Fibroblast of lung (primary cell): Measurements from ENCODE around the gene MYO1H. TPM values are rescaled to one million over a fixed set of nuclear protein-coding genes. Genes with fewer than 3 reads are reported as not detected.

Experiments
- DNase-seq, 2 donors: peaks; one replicate each; pipeline versions ENCODE4 v3.0.0 to v3.0.0-alpha.2; 2010; ENCODE audit warnings: low read depth in 2 of 2
- H2AFZ ChIP-seq: 2 replicates; pipeline ENCODE4 v1.5.1; 2012; ENCODE audit warnings: low read length, control low read depth, inconsistent platforms
- H3K27ac ChIP-seq: 2 replicates; pipeline ENCODE4 v1.5.1; 2011; ENCODE audit warnings: low read length, control low read depth; ENCODE audit not compliant: insufficient read depth
- H3K27me3 ChIP-seq: 2 replicates; pipeline ENCODE4 v1.5.1; 2011; ENCODE audit warnings: mild to moderate bottlenecking, low read length; ENCODE audit not compliant: control insufficient read depth, insufficient read depth
- H3K36me3 ChIP-seq: 2 replicates; pipeline ENCODE4 v1.5.1; 2011; ENCODE audit warnings: low read length; ENCODE audit not compliant: control insufficient read depth, insufficient read depth
- H3K4me1 ChIP-seq: 2 replicates; pipeline ENCODE4 v1.5.1; 2011; ENCODE audit warnings: low read length; ENCODE audit not compliant: control insufficient read depth, insufficient read depth; ENCODE audit errors: extremely low read depth
- H3K4me2 ChIP-seq: 2 replicates; pipeline ENCODE4 v1.5.1; 2011; ENCODE audit warnings: low read length, control low read depth; ENCODE audit not compliant: insufficient read depth; ENCODE audit errors: extremely low read depth
- H3K4me3 ChIP-seq, 4 experiments: fragments of 200-600 bp in 1 of 4; sonication (generic) in 1 of 4; replicated peaks in 1 of 4; 2 replicates each; pipeline ENCODE4 v1.5.1; 2011 to 2016; ENCODE audit warnings: low read length in 4 of 4, low read depth in 3 of 4, mild to moderate bottlenecking in 3 of 4, control low read depth in 2 of 4, inconsistent platforms in 1 of 4, mixed read lengths in 1 of 4; ENCODE audit not compliant: insufficient read depth in 1 of 4; ENCODE audit errors: control extremely low read depth in 1 of 4
- H3K79me2 ChIP-seq: 2 replicates; pipeline ENCODE4 v1.5.1; 2012; ENCODE audit warnings: mild to moderate bottlenecking, low read length, inconsistent platforms; ENCODE audit not compliant: control insufficient read depth, insufficient read depth
- H3K9ac ChIP-seq: 2 replicates; pipeline ENCODE4 v1.5.1; 2011; ENCODE audit warnings: mild to moderate bottlenecking, low read length, control low read depth; ENCODE audit not compliant: insufficient read depth
- H3K9me3 ChIP-seq: 2 replicates; pipeline ENCODE4 v1.5.1; 2012; ENCODE audit warnings: low read depth, low read length; ENCODE audit not compliant: control insufficient read depth, insufficient read depth
- H4K20me1 ChIP-seq: 2 replicates; pipeline ENCODE4 v1.5.1; 2011; ENCODE audit warnings: low read length; ENCODE audit not compliant: control insufficient read depth, insufficient read depth; ENCODE audit errors: extremely low read depth
- CTCF ChIP-seq, 2 donors: IDR thresholded peaks in 1 of 2; conservative IDR thresholded peaks in 1 of 2; 1 replicate in 1 of 2; 2 replicates in 1 of 2; pipeline ENCODE4 v1.5.1; 2011 to 2012; ENCODE audit warnings: low read length in 2 of 2, control low read depth in 1 of 2, inconsistent platforms in 1 of 2, low read depth in 1 of 2, mild to moderate bottlenecking in 1 of 2
- EZH2 ChIP-seq: IDR thresholded peaks from 2 replicates; pipeline ENCODE4 v1.5.1; 2012; ENCODE audit warnings: low read length, control low read depth, mild to moderate bottlenecking; ENCODE audit errors: missing control alignments
- polyA plus RNA-seq, 2 donors: library from polyadenylated mRNA; depleted of rRNA in 1 of 2; stranded (reverse) in 1 of 2; unstranded in 1 of 2; fragments of >200 nt; gene quantifications; 2 replicates each; pipeline ENCODE4 v1.2.1, GENCODE V29; 2011 to 2012; ENCODE audit warnings: missing spikeins in 1 of 2
- total RNA-seq: library from RNA; depleted of rRNA; stranded (reverse); fragments of >200 nt; gene quantifications from 2 replicates; pipeline ENCODE4 v1.2.1, GENCODE V29; 2014

Gene MYO1H
- total and polyA plus RNA-seq, 2 donors (not counting 1 experiment from before 2014, with no cell fraction given): 0.07 TPM; not detected in 1

GRCh38 chr12:109464642-109465351 lies 117.1 kb downstream of the MYO1H start:
- H3K4me2 ChIP-seq: peak overlapping the region; percentile 89

GRCh38 chr12:109466305-109466704 lies 118.6 kb downstream of the MYO1H start:
- H3K27me3 ChIP-seq: no peaks in the 10 kb centered on the region
- no peak for DNase-seq
- H3K79me2 ChIP-seq: peaks cover 80% of the 10 kb centered on the region
- peaks cover 21% of the 10 kb centered on the region for H3K36me3 ChIP-seq
- peak overlapping the region; percentile 28 for H3K27ac ChIP-seq
- TF ChIP-seq CTCF (conservative IDR thresholded peaks at IDR 0.05 in 1 of 2, IDR thresholded peaks at IDR 0.05 in 1 of 2; ENCODE audit: low read depth in 1 of 2, low read length in 2 of 2) (no peak), EZH2 (no peak)
- no peaks in the 10 kb centered on the region for H4K20me1 ChIP-seq
- no peak overlapping the region for H3K4me2 ChIP-seq
- H3K9me3 ChIP-seq: no peaks in the 10 kb centered on the region
- peaks cover 50% of the 10 kb centered on the region for H3K4me1 ChIP-seq
- no peak overlapping the region for H2AFZ ChIP-seq
- H3K4me3 ChIP-seq: no peak overlapping the region
- no peak overlapping the region for H3K9ac ChIP-seq

More at GRCh38 chr12:109464642-109465351, 117.1 kb downstream of the MYO1H start:
- peaks cover 80% of the 10 kb centered on the region for H3K79me2 ChIP-seq
- H3K27ac ChIP-seq: peak overlapping the region; percentile 99
- H2AFZ ChIP-seq: no peak overlapping the region
- peaks cover 62% of the 10 kb centered on the region for H3K4me1 ChIP-seq
- H3K4me3 ChIP-seq: no peak overlapping the region
- DNase-seq: no peak
- no peaks in the 10 kb centered on the region for H3K9me3 ChIP-seq
- H3K9ac ChIP-seq: no peak overlapping the region
- H4K20me1 ChIP-seq: no peaks in the 10 kb centered on the region
- TF ChIP-seq CTCF (conservative IDR thresholded peaks at IDR 0.05 in 1 of 2, IDR thresholded peaks at IDR 0.05 in 1 of 2; ENCODE audit: low read depth in 1 of 2, low read length in 2 of 2) (no peak), EZH2 (no peak)
- H3K36me3 ChIP-seq: peaks cover 26% of the 10 kb centered on the region
- no peaks in the 10 kb centered on the region for H3K27me3 ChIP-seq

- H3K9me3 ChIP-seq: no peaks in the 10 kb centered on the region
- DNase-seq: no peak
- H3K27ac ChIP-seq: peak overlapping the region; percentile 28
- H3K4me1 ChIP-seq: peaks cover 45% of the 10 kb centered on the region
- no peak overlapping the region for H2AFZ ChIP-seq
- H3K27me3 ChIP-seq: no peaks in the 10 kb centered on the region
- H3K36me3 ChIP-seq: peaks cover 22% of the 10 kb centered on the region
- no peaks in the 10 kb centered on the region for H4K20me1 ChIP-seq
- no peak overlapping the region for H3K4me3 ChIP-seq
- TF ChIP-seq CTCF (conservative IDR thresholded peaks at IDR 0.05 in 1 of 2, IDR thresholded peaks at IDR 0.05 in 1 of 2; ENCODE audit: low read depth in 1 of 2, low read length in 2 of 2) (no peak), EZH2 (no peak)
- peaks cover 80% of the 10 kb centered on the region for H3K79me2 ChIP-seq
- no peak overlapping the region for H3K9ac ChIP-seq
- no peak overlapping the region for H3K4me2 ChIP-seq
Measured at GRCh38 chr12:109466821-109467220, 119.1 kb downstream of the MYO1H start.
